NCI-H128 (cell line): ENCODE data around the gene DBNDD1.
A peak's percentile ranks its signal among the peaks of the same experiment; 100 is the strongest.

Source experiments
- DNase-seq: peaks from one replicate; lab custom pipeline; 2025; ENCODE audit not compliant: unreplicated experiment; lab: John Stamatoyannopoulos, UW

The DBNDD1 gene

GRCh38 chr16:90037276-90037675, 18.0 kb upstream of the DBNDD1 start:
- no peak for DNase-seq

GRCh38 chr16:90035902-90036301, 16.6 kb upstream of the DBNDD1 start:
- DNase-seq, result no peak

- no peak for DNase-seq
Measured at GRCh38 chr16:90034504-90034903, 15.2 kb upstream of the DBNDD1 start.

- no peak for DNase-seq
Measured at GRCh38 chr16:90033387-90033786, 14.1 kb upstream of the DBNDD1 start.

- no peak for DNase-seq
Measured at GRCh38 chr16:90032674-90033331, 13.5 kb upstream of the DBNDD1 start.

- DNase-seq, result no peak
Measured at GRCh38 chr16:90031931-90032673, 12.8 kb upstream of the DBNDD1 start.

- DNase-seq, result no peak
Measured at GRCh38 chr16:90031186-90031930, 12.1 kb upstream of the DBNDD1 start.

- no peak for DNase-seq
Measured at GRCh38 chr16:90028985-90029384, 9.7 kb upstream of the DBNDD1 start.

GRCh38 chr16:90027611-90028010, 8.4 kb upstream of the DBNDD1 start:
- no peak for DNase-seq

- no peak for DNase-seq
Measured at GRCh38 chr16:90026135-90026534, 6.9 kb upstream of the DBNDD1 start.

- no peak for DNase-seq
Measured at GRCh38 chr16:90023078-90023447, 3.8 kb upstream of the DBNDD1 start.

GRCh38 chr16:90022209-90023077, 3.2 kb upstream of the DBNDD1 start:
- DNase-seq, result peak; percentile 30

- no peak for DNase-seq
Measured at GRCh38 chr16:90020838-90021382, 1.7 kb upstream of the DBNDD1 start.

GRCh38 chr16:90020260-90020837, 1.1 kb upstream of the DBNDD1 start:
- no peak for DNase-seq

GRCh38 chr16:90019543-90020259, 445 bp upstream of the DBNDD1 start:
- DNase-seq, result no peak

GRCh38 chr16:90018297-90018651, 982 bp downstream of the DBNDD1 start:
- no peak for DNase-seq

GRCh38 chr16:90016339-90016950, 2.8 kb downstream of the DBNDD1 start:
- DNase-seq, result no peak

- DNase-seq, result no peak
Measured at GRCh38 chr16:90015586-90016338, 3.5 kb downstream of the DBNDD1 start.
